Measurements from ENCODE around the gene RWDD4.
A peak's percentile ranks its signal among the peaks of the same experiment; 100 is the strongest.

Gene RWDD4

DNA sequence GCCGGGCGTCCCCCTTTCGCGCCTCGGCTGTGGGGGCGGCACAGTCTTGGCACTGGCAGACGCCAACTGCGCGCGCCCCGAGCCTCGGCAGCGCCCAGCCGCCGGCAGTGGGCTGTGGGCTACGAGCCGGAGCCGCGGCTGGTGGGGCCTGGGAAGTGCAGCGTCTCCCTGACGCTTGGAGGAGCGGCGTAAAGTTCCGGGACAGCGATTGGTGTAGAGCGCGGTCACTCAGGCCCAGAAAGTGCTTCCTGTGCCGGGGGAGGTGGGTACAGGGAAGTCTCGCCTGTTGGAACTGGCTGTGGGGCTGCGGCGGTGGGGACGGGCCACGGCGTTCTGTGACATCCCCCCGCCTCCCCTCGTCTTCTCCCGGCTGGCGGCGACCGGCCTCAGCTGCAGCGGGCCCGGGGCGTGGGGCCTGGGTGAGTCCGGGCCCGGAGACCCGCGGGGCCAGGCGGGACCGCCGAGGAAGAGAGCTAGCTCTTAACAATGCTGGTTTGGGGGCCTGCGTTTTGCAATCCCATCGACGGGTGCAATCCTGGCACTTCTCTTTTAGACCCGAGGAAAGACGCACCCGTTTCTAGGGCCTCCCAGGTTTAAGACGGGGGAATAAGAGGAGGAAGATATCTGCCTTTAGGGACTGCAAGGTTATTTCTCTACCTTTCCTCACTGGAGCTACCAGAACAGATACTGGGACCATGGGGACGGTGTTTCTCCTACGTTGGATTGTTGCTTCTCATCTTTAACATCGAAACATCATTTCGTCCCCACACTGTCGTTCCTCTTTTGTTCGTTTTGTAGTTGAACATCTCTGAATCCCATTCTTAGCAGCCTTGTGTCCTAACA lies at the start of gene RWDD4, which contains the start of gene TRAPPC11:
RWDD4 (minus strand) TSS at position 157 of the 843 bp plus-strand sequence. CDS start 233 bp downstream, outside the sequence.
TRAPPC11 (plus strand) TSS at position 265 of the 843 bp plus-strand sequence. CDS start 4,575 bp downstream, outside the sequence.
- DNase-seq = peak; percentile 78

- no peak for DNase-seq
Observed at GRCh38 chr4:183702492-183702891, 43.5 kb upstream of the RWDD4 start.

DNA sequence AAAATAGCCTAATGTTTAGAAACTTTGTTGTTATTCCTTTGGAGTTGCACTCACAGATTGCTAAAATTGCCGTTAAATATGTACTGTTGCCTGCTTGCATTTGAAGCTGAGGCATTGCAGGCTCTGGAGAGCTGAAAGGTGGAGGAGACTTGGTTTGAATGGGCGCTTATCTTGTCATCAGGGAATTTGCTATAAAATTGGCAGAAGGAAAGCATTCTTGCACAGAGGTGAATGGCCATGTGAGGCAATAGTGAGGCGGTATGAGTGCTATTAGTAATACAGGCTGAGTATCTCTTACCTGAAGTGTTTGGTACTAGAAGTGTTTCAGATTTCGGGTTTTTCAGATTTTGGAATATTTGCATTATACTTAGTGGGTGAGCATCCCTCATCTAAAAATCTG lies 41.4 kb upstream of the RWDD4 start:
- no peak for DNase-seq

- no peak for DNase-seq
Observed at GRCh38 chr4:183698909-183699308, 39.9 kb upstream of the RWDD4 start.

DNA sequence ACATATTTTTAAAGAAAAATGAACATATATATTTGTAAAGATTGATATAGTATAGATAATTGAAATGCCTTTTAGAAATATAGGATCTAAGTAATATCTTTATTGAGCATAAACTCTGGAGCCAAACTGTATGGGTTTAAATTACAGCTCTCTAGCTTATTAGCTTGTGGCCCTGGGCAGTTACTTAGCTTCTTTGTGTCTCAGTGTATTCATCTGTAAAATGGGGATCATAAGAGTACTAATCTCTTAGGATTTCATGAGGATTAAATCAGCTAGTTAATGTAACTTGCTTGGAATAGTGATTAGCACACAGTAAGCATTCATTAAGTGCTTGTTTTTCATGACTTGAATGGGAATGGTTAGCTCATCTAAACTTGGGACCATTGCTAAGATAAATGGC lies 32.9 kb upstream of the RWDD4 start:
- no peak for DNase-seq

GRCh38 chr4:183691006-183691405 lies 32.0 kb upstream of the RWDD4 start:
- no peak for DNase-seq

DNA sequence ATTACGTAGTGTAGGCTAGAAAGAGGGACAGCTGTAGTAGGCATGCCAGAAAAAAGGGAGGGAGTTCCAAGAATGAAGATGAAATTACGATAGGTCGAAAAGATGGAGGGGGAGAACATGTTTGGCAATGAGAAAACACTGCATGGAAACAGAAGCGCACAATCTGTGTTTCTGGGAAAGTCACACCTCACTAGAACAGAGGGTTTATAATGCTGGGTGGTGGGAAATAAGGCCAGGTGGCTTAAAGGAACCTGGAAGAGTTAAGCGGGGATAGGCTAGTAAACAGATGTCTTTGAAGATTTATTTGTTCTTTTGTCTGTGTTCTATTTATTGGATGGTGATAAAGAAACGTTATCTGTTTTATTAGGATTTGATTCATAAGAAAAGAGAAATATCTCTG lies 29.2 kb upstream of the RWDD4 start:
- no peak for DNase-seq

GRCh38 chr4:183686461-183686860 lies 27.5 kb upstream of the RWDD4 start:
- DNase-seq = no peak

- DNase-seq = no peak
Observed at GRCh38 chr4:183681119-183681518, 22.1 kb upstream of the RWDD4 start.

GRCh38 chr4:183675625-183676024 lies 16.6 kb upstream of the RWDD4 start:
- DNase-seq = no peak

GRCh38 chr4:183674153-183674552 lies 15.2 kb upstream of the RWDD4 start:
- no peak for DNase-seq

DNA sequence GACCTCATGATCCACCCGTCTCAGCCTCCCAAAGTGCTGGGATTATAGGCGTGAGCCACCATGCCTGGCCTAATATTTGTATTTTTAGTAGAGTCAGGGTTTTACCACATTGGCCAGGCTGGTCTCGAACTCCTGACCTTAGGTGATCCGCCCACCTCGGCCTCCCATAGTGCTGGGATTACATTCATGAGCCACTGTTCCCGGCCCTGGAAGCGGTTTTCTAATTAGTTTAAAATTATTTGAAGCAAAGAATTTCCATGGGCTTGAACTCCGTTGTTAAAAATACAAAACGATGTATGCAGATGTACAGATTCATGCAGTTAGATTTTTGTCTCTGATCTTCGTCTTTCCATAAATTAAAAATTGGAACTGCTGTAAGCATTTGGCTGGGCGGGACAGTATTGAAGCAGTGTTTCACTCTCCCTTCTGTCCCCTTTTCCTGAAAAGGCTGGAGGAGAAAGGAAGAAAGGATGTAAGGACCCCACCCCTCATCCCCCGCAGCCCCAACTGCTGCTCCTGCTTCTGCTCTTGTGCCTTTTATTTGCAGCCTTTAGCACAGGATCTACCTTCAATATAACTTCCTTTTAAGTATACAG lies 12.1 kb upstream of the RWDD4 start:
- DNase-seq = no peak

- DNase-seq = no peak
Observed at GRCh38 chr4:183670251-183670650, 11.3 kb upstream of the RWDD4 start.

GRCh38 chr4:183666088-183666487 lies 7.1 kb upstream of the RWDD4 start:
- DNase-seq = no peak

DNA sequence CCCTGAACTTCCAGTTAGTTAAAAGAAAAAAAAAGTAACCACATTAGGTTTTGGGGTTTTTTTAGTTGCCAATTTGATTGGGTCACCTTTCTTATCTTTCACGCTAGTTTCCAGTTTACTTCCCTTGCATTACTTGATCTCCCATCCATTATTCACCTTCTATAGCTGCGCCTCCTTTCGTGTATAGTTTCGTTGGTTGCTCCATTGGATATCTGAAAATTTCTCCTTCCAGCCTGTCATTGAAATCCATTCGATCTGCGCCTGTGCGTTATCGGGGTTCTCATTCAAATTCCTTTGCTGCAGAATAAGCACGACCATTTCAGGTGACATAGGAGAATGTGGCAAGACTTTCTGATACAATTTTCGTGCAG lies 872 bp upstream of the RWDD4 start:
- DNase-seq = no peak

- no peak for DNase-seq
Observed at GRCh38 chr4:183658362-183659028, 490 bp downstream of the RWDD4 start.

- DNase-seq = no peak
Observed at GRCh38 chr4:183657564-183657963, 1.4 kb downstream of the RWDD4 start.

GRCh38 chr4:183645326-183645725 lies 13.7 kb downstream of the RWDD4 start:
- DNase-seq = no peak

GRCh38 chr4:183639291-183639690 lies 19.7 kb downstream of the RWDD4 start:
- DNase-seq = no peak

GRCh38 chr4:183638436-183638835 lies 20.5 kb downstream of the RWDD4 start:
- DNase-seq = no peak

DNA sequence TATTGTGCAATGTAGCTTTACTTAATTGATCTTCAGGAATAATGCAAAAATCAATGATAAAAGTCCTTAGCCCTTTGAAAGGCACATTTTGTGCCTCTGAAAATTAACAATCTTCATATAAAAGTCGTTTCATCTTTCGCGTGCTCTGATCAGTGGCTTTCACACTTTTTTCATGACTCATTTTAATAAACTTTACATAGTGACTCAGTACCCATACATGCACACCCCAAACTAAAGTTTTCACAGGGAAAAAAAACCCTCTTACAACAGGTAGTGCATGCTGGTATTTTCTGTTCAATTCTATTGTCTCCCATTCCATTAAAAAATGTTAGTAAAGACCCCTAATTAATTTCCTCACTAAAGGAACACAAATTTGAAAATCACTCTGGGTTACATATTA lies 21.5 kb downstream of the RWDD4 start:
- no peak for DNase-seq

GRCh38 chr4:183636923-183637322 lies 22.1 kb downstream of the RWDD4 start:
- no peak for DNase-seq

- DNase-seq = no peak
Observed at GRCh38 chr4:183636503-183636902, 22.5 kb downstream of the RWDD4 start.

GRCh38 chr4:183635741-183636140 lies 23.2 kb downstream of the RWDD4 start:
- no peak for DNase-seq

Measured in NCI-H2107 (cell line).